Globus pallidus (tissue), 1 donor: ENCODE data around the gene FUS.
"Not testable (repeated sequence)": the region's sequence is repeated elsewhere in the genome, so short reads cannot be mapped to it uniquely, and the experiment has no call there.

ENCODE experiments used
- DNase-seq: peaks from one replicate; pipeline ENCODE4 v3.0.0-alpha.2; 2015; ENCODE audit warnings: low spot score

FUS gene

DNA sequence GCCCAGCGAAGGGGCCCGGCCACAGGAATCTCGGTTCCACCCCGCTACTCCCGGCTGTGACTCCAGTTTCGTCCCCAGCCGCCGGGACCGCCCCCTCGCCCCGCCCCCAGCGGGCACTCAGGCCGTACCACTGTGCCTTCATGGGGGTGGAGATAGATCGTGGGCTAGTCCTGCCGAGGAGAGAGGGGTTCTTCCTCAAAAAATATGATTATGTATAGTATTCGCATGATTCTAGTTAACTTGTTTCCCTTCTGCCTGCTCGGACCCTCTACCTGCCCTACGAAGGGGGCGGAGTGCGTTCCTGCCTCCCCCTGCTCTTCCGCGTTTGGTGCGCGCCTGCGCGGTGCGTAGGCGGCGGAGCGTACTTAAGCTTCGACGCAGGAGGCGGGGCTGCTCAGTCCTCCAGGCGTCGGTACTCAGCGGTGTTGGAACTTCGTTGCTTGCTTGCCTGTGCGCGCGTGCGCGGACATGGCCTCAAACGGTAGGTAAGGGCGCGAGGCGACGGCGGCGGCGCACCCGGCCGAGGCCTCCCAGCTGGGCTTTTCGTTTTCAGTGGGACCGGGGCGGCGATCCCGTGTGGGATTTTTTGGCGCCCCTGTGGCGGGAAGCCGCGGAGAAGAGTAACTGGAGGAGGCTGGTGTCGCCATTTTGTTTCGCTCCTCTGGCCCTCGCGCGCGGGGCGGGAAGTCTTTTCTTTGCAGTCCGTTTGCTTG, at the start of gene FUS:
TSS of gene FUS (plus strand) at position 393 of the 713 bp plus-strand sequence. CDS start at position 469, 76 bp downstream.
- DNase-seq: peak; percentile 94

- DNase-seq: no peak
Observed at GRCh38 chr16:31130336-31130891, 49.5 kb upstream of the FUS start.

- DNase-seq: no peak
Observed at GRCh38 chr16:31130899-31131298, 49.0 kb upstream of the FUS start.

DNA sequence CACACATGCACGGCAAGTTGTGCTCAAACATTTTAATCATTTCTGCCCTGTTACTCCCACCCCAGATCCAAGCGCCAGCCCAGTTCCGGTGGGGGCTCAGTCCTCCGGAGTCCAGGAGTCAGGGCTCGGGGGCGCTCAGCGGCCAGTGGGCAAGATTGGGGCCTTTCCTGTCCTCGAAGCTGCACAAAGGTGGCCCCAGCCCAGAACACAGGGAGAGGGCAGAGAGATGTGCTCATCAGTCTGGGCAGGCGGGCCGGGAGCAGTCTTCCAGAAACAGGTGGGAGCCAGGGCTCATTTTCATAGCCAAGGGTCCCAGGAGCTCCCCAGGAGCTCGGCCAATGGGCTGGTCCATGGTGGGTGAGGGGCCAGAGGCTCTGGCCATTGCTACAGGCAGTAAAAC, 48.5 kb upstream of the FUS start:
- DNase-seq: no peak

GRCh38 chr16:31131841-31132271, 48.1 kb upstream of the FUS start:
- DNase-seq: no peak

DNA sequence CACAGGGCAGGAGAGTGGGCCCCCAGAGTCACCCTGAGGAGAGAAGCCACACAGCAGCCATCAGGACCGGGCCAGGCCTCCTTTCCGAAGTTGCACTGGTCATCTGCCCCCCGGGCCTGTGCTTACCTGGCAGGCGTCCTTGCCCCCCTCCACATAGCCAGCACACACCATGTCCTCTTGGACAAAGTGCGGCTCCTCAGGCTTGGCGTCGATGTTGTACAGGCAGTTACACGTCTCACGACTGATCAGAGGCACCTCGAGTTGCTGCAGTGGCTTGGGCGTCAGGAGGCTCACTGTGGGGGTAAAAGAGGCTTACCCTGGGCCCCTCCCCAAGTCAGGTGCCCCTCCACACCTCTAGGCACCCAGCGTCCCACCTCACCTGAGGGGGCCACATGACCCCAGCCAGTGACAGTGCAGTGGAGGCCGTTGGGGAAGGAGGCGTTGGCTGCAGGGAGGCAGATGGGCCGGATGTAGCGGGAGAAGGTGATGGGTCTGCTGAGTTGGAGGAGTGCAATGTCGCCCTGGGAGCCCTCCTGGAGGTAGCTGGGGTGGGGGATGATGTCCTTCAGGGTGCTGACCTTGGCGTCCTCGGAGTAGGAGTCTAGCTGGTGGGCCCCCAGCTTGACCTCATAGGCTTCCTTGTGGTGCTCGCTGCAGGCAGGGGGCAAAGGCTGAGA, 47.5 kb upstream of the FUS start:
- DNase-seq: no peak

GRCh38 chr16:31133046-31133501, 46.9 kb upstream of the FUS start:
- no peak for DNase-seq

GRCh38 chr16:31134091-31134571, 45.8 kb upstream of the FUS start:
- DNase-seq: no peak

DNA sequence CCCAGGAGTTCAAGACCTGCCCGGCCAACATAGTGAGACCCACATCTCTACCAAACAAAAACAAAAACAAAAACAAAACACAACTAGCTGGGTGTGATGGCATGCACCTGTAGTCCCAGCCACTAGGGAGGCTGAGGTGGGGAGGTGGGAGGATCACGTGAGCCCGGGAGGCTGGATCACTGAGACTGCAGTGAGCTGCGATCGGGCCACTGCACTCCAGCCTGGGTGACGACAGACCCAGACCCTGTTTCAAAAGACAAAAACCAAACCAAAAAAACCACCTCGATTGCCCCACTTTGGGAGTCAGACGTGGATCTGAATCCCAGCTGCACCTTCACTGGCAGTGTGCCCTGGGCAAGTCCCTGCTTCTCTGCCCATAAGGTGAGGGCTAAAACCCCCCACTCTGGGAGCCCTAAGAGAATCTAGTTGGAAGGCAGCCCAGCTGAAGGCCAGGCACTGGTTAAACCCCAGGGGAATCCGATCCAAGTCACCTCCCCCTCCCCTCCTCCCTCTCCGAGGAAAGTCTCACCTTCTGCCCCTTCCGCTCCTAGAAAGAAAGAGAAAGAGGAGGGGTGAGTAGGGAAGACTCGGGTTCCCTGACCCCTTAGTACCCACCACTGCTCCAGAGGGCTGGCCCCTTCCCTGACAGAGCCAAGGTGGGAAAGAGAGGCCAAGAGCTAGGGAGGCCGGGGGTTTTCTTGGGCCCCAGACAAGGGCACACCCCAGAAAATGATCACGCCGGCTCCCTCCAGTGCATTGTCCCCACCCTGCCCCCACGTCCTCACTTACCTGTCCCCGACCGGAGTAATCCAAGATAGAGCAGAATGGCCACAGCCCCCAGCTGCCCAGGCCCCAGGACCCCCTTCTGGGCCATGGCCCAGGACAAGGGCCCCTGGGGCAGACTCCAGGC, 45.1 kb upstream of the FUS start:
- no peak for DNase-seq

GRCh38 chr16:31135535-31136286, 44.2 kb upstream of the FUS start, which contains the start of gene PRSS8:
TSS of gene PRSS8 (minus strand) at chr16:31135727. CDS start at chr16:31135498, 229 bp downstream.
- no peak for DNase-seq

- no peak for DNase-seq
Observed at GRCh38 chr16:31136287-31136662, 43.7 kb upstream of the FUS start.

DNA sequence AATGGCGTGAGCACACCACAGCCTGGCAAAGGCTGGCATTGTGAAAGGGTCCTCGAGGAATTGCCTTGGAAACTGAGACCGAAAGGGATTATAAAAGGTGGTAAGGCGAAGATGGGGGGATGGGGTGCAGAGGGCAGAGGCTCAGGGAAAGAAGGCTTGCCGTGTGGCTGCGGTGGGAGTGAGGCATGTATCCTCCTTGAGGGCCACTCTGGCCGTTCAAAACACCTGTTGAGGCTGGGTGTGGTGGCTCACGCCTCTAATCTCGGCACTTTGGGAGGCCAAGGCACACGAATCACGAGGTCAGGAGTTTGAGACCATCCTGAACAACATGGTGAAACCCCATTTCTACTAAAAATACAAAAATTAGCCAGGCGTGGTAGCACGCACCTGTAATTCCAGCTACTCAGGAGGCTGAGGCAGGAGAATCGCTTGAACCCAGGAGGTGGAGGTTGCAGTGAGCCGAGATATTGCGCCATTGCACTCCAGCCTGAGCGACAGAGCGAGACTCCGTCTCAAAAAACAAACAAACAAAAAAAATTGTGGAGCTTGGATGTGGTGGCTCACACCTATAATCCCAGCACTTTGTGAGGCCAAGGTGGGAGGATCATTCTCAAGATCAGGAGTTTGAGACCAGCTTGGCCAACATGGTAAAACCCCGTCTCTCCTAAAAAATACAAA, 43.0 kb upstream of the FUS start:
- not testable (repeated sequence) for DNase-seq

- DNase-seq: no peak
Observed at GRCh38 chr16:31138621-31139578, 41.0 kb upstream of the FUS start.

DNA sequence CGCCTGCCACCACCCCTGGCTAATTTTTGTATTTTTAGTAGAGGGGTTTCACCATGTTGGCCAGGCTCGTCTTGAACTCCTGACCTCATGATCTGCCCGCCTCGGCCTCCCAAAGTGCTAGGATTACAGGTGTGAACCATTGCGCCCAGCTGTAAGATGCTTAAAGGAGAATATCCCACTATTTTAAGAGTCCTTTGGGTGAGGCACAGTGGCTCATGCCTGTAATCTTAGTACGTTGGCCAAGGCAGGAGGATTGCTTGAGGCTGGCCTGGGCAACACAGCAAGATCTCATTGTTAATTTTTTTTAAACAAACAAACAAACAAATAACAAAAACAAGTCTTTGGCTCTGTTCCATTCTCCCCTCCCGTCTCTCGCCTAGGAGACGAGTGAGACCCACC, 38.9 kb upstream of the FUS start:
- DNase-seq: not testable (repeated sequence)

GRCh38 chr16:31141489-31142108, 38.3 kb upstream of the FUS start:
- DNase-seq: no peak

DNA sequence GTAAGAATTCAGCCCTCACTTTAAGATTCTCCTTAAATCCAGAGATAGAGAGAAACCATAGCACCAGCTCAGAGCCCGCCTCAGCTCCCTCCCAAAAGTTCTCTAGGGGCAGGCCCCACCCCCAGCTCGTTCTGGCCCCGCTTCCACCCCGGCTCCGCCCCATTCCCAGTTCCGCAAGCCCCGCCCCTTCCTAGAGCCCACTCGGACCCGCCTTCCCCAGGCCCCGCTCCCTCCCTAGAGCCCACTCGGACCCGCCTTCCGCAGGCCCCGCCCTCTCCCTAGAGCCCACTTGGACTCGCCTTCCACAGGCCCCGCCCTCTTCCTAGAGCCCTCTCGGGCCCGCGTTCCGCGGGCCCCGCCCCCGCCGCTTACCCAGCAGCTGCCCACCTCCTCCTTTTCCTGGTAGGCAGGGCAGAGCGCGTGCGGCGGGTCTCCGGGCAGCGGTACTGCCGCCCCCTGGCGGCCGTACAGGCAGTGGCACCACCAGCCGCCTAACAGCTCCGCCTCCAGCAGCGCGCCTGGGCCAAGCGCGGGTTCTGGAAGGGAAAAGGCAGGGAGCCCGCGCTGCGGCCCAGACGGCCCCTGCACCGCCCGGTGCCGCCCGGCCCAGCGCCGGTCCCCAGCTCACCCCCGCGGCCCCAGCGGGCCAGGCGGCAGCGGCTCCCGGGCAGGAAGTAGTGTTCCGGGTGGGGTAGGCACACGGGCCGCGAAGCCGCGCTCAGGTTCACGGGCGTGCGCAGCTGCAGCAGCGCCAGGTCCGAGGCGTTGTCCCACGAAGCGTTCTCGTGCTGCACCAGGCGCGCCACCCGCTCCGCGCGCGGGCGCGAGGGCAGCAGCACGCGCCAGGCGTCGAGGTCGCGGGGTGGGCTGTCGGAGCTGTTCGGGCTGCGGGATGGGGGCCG, 37.6 kb upstream of the FUS start:
- peak; percentile 97 for DNase-seq

- DNase-seq: no peak
Observed at GRCh38 chr16:31143011-31143693, 36.8 kb upstream of the FUS start.
